Thymus (tissue), 11 donors: Measurements from ENCODE around the gene C16orf90. TPM values are rescaled to one million over a fixed set of nuclear protein-coding genes. Genes with fewer than 3 reads are reported as not detected.

ENCODE experiments used
- DNase-seq, 9 donors: peaks; one replicate each; pipeline ENCODE4 v3.0.0-alpha.2; 2013; ENCODE audit warnings: low spot score in 9 of 9, low read depth in 6 of 9, missing footprints in 1 of 9
- H3K27ac ChIP-seq, 2 donors: one replicate each; pipeline ENCODE4 v1.5.1; 2013; ENCODE audit warnings: control low read depth in 1 of 2, low read depth in 1 of 2, low read length in 1 of 2, mild to moderate bottlenecking in 1 of 2, moderate library complexity in 1 of 2
- H3K27me3 ChIP-seq, 2 donors: one replicate each; pipeline ENCODE4 v1.5.1; 2013; ENCODE audit warnings: low read length in 1 of 2; ENCODE audit not compliant: control insufficient read depth in 2 of 2, insufficient read depth in 1 of 2
- H3K36me3 ChIP-seq, 2 donors: one replicate each; pipeline ENCODE4 v1.5.1; 2013; ENCODE audit warnings: low read length in 1 of 2, mild to moderate bottlenecking in 1 of 2, moderate library complexity in 1 of 2; ENCODE audit not compliant: control insufficient read depth in 2 of 2, insufficient read depth in 2 of 2
- H3K4me1 ChIP-seq, 2 donors: one replicate each; pipeline ENCODE4 v1.5.1; 2013; ENCODE audit warnings: low read length in 2 of 2; ENCODE audit not compliant: control insufficient read depth in 2 of 2, insufficient read depth in 2 of 2
- H3K4me3 ChIP-seq, 2 donors: one replicate each; pipeline ENCODE4 v1.5.1; 2013; ENCODE audit warnings: low read length in 2 of 2, control low read depth in 1 of 2, mild to moderate bottlenecking in 1 of 2
- H3K9me3 ChIP-seq, 2 donors: one replicate each; pipeline ENCODE4 v1.5.1; 2013; ENCODE audit warnings: low read length in 1 of 2, mild to moderate bottlenecking in 1 of 2; ENCODE audit not compliant: control insufficient read depth in 2 of 2, insufficient read depth in 1 of 2
- WGBS: extraction: QIAGEN DNeasy Blood & Tissue Kit; methylation state at CpG from one replicate; pipeline ENCODE4 v1.1.7; 2013; 5-methylcytosine and 5-hydroxymethylcytosine counted together
- polyA plus RNA-seq: library from polyadenylated mRNA; stranded (reverse); fragments of 200-250 nt; gene quantifications from one replicate; pipeline ENCODE4 v1.2.3, GENCODE V29; 2013
- total RNA-seq: library from RNA; stranded (reverse); fragments of 120-200 nt; gene quantifications from one replicate; pipeline ENCODE4 v1.2.4, GENCODE V29; 2013
- donor health status: healthy.

Gene C16orf90
- total and polyA plus RNA-seq, 2 donors: not detected

GRCh38 chr16:3518292-3518985 is 23.1 kb upstream of the C16orf90 start:
- Histone ChIP-seq H3K4me3 (no peak overlapping the region), H3K36me3 (peaks cover 35 to 44% of the 10 kb centered on the region in 2 donors), H3K27ac (no peak overlapping the region), H3K27me3 (no peaks in the 10 kb centered on the region), H3K9me3 (no peaks in the 10 kb centered on the region), H3K4me1 (peaks cover 0 to 2% of the 10 kb centered on the region in 2 donors)
- DNase-seq: no peak
- WGBS: 99% methylated on average over 6 of the region's 6 CpGs

GRCh38 chr16:3515897-3516296 is 20.6 kb upstream of the C16orf90 start:
- no peaks in the 10 kb centered on the region for H3K27me3 ChIP-seq
- H3K4me3 ChIP-seq: no peak overlapping the region
- H3K9me3 ChIP-seq: no peaks in the 10 kb centered on the region
- peaks cover 0 to 2% of the 10 kb centered on the region in 2 donors for H3K4me1 ChIP-seq
- H3K27ac ChIP-seq: no peak overlapping the region
- 98% methylated on average over 4 of the region's 4 CpGs for WGBS
- peaks cover 48 to 55% of the 10 kb centered on the region in 2 donors for H3K36me3 ChIP-seq
- no peak for DNase-seq

GRCh38 chr16:3514621-3515020 is 19.3 kb upstream of the C16orf90 start:
- WGBS: 98% methylated on average over 4 of the region's 4 CpGs
- no peak overlapping the region for H3K4me3 ChIP-seq
- no peaks in the 10 kb centered on the region for H3K4me1 ChIP-seq

GRCh38 chr16:3513892-3514583 is 18.7 kb upstream of the C16orf90 start:
- 95% methylated on average over 7 of the region's 7 CpGs for WGBS
- no peaks in the 10 kb centered on the region for H3K9me3 ChIP-seq
- no peaks in the 10 kb centered on the region for H3K4me1 ChIP-seq
- no peak overlapping the region for H3K27ac ChIP-seq
- H3K27me3 ChIP-seq: no peaks in the 10 kb centered on the region
- DNase-seq: no peak
- H3K4me3 ChIP-seq: no peak overlapping the region
- H3K36me3 ChIP-seq: peaks cover 50% of the 10 kb centered on the region in 2 donors

More at GRCh38 chr16:3514621-3515020, 19.3 kb upstream of the C16orf90 start:
- Histone ChIP-seq H3K27me3 (no peaks in the 10 kb centered on the region), H3K36me3 (peaks cover 49 to 53% of the 10 kb centered on the region in 2 donors), H3K9me3 (no peaks in the 10 kb centered on the region), H3K27ac (no peak overlapping the region)
- DNase-seq: no peak

GRCh38 chr16:3511286-3512180 is 16.2 kb upstream of the C16orf90 start:
- no peaks in the 10 kb centered on the region for H3K27me3 ChIP-seq
- H3K4me3 ChIP-seq: no peak overlapping the region
- H3K4me1 ChIP-seq: no peaks in the 10 kb centered on the region
- WGBS: 98% methylated on average over 23 of the region's 23 CpGs
- peaks cover 43 to 58% of the 10 kb centered on the region in 2 donors for H3K36me3 ChIP-seq
- H3K9me3 ChIP-seq: no peaks in the 10 kb centered on the region
- no peak for DNase-seq
- H3K27ac ChIP-seq: no peak overlapping the region

- DNase-seq: no peak
- H3K4me3 ChIP-seq: no peak overlapping the region
- no peaks in the 10 kb centered on the region for H3K9me3 ChIP-seq
- peaks cover 37 to 55% of the 10 kb centered on the region in 2 donors for H3K36me3 ChIP-seq
- H3K27me3 ChIP-seq: no peaks in the 10 kb centered on the region
- WGBS: 98% methylated on average over 10 of the region's 10 CpGs
- H3K27ac ChIP-seq: no peak overlapping the region
- H3K4me1 ChIP-seq: no peaks in the 10 kb centered on the region
These were observed 15.1 kb upstream of the C16orf90 start for GRCh38 chr16:3510416-3510815.

- no peaks in the 10 kb centered on the region for H3K4me1 ChIP-seq
- peak in 1 of 9 donors; percentile 22 for DNase-seq
- H3K27ac ChIP-seq: peak overlapping the region in 1 of 2 donors; percentile 26
- WGBS: 40% methylated on average over 13 of the region's 13 CpGs
- H3K4me3 ChIP-seq: no peak overlapping the region
- H3K36me3 ChIP-seq: peaks cover 32 to 57% of the 10 kb centered on the region in 2 donors
- H3K9me3 ChIP-seq: no peaks in the 10 kb centered on the region
- no peaks in the 10 kb centered on the region for H3K27me3 ChIP-seq
These were observed 14.2 kb upstream of the C16orf90 start for GRCh38 chr16:3509470-3509928.

GRCh38 chr16:3508736-3509135 is 13.4 kb upstream of the C16orf90 start:
- no peaks in the 10 kb centered on the region for H3K27me3 ChIP-seq
- H3K36me3 ChIP-seq: peaks cover 25 to 50% of the 10 kb centered on the region in 2 donors
- no peak overlapping the region for H3K4me3 ChIP-seq
- DNase-seq: no peak
- H3K9me3 ChIP-seq: no peaks in the 10 kb centered on the region
- no peak overlapping the region for H3K27ac ChIP-seq
- 98% methylated on average over 7 of the region's 7 CpGs for whole genome bisulfite sequencing
- H3K4me1 ChIP-seq: peaks cover 0 to 1% of the 10 kb centered on the region in 2 donors
